DND-41 (cell line): ENCODE results near the gene ZSWIM5.

Experiments
- ATAC-seq: fragments of 200-7000 bp; cut with Tn5 transposase; 3 replicates; pipeline ENCODE4 v1.9.1; 2021; ENCODE audit warnings: low read depth; ENCODE audit not compliant: insufficient read depth
- DNase-seq: peaks from one replicate; pipeline ENCODE4 v3.0.0-alpha.2; 2020
- H2AFZ ChIP-seq: 2 replicates; pipeline ENCODE4 v1.6.0; 2012; ENCODE audit warnings: low read depth, low read length
- H3K27ac ChIP-seq: 2 replicates; pipeline ENCODE4 v1.5.1; 2012; ENCODE audit warnings: low read length, inconsistent platforms
- H3K27me3 ChIP-seq: fragments of 200-600 bp; sonication (generic); 2 replicates; pipeline ENCODE4 v1.6.0; 2012; ENCODE audit warnings: low read length, mild to moderate bottlenecking, inconsistent platforms; ENCODE audit not compliant: insufficient read depth, poor library complexity
- H3K36me3 ChIP-seq: 2 replicates; pipeline ENCODE4 v1.5.1; 2012; ENCODE audit warnings: low read length, inconsistent platforms; ENCODE audit not compliant: insufficient read depth
- H3K4me1 ChIP-seq: 2 replicates; pipeline ENCODE4 v1.5.1; 2012; ENCODE audit warnings: mild to moderate bottlenecking, low read length; ENCODE audit not compliant: insufficient read depth
- H3K4me2 ChIP-seq: 2 replicates; pipeline ENCODE4 v1.6.0; 2012; ENCODE audit warnings: mild to moderate bottlenecking, moderate library complexity, low read length, inconsistent platforms; ENCODE audit not compliant: insufficient read depth
- H3K4me3 ChIP-seq, 2 experiments: fragments of 200-600 bp in 1 of 2; shearing (Covaris generic) in 1 of 2; 2 replicates each; pipeline ENCODE4 v1.5.1; 2012 to 2016; ENCODE audit warnings: inconsistent platforms in 2 of 2, low read length in 2 of 2, mild to moderate bottlenecking in 2 of 2, low read depth in 1 of 2, moderate library complexity in 1 of 2
- H3K79me2 ChIP-seq: 2 replicates; pipeline ENCODE4 v1.6.0; 2012; ENCODE audit warnings: low read length, inconsistent platforms; ENCODE audit not compliant: insufficient read depth
- H3K9ac ChIP-seq: 2 replicates; pipeline ENCODE4 v1.6.0; 2012; ENCODE audit warnings: low read depth, mild to moderate bottlenecking, inconsistent platforms, low read length, moderate library complexity
- H3K9me3 ChIP-seq: 2 replicates; pipeline ENCODE4 v1.5.1; 2012; ENCODE audit warnings: low read length, moderate library complexity, mild to moderate bottlenecking, inconsistent platforms; ENCODE audit not compliant: insufficient read depth, severe bottlenecking
- H4K20me1 ChIP-seq: 2 replicates; pipeline ENCODE4 v1.6.0; 2012; ENCODE audit warnings: low read length; ENCODE audit not compliant: insufficient read depth
- CTCF ChIP-seq: IDR thresholded peaks from 2 replicates; pipeline ENCODE4 v1.5.1; 2012; ENCODE audit warnings: borderline replicate concordance, low read length, moderate library complexity, mild to moderate bottlenecking; ENCODE audit not compliant: poor library complexity, severe bottlenecking; ENCODE audit errors: extremely low read depth
- EZH2 ChIP-seq: IDR thresholded peaks from 3 replicates; pipeline ENCODE4 v1.6.1; 2012; ENCODE audit warnings: borderline replicate concordance, low read depth, mild to moderate bottlenecking, moderate library complexity, low read length, inconsistent platforms; ENCODE audit not compliant: severe bottlenecking

Gene ZSWIM5

GRCh38 chr1:45155957-45156356, 50.4 kb downstream of the ZSWIM5 start:
- DNase-seq (no peak), ATAC-seq (no peak)

DNA sequence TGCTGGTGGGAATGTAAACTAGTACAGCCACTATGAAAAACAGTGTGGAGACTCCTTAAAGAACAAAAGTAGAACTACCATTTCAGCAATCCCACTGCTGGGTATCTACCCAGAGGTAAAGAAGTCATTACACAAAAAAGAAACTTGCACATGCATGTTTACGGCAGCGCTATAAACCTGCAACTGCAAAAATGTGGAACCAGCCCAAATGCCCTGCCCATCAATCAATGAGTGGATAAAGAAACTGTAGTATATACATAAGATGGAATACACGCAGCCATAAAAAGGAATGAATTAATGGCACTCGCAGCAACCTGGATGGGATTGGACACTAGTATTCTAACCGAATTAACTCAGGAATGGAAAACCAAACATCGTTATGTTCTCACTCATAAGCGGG, 51.0 kb downstream of the ZSWIM5 start:
- Histone ChIP-seq H3K9ac (no peak overlapping the region), H3K27me3 (peaks cover 2% of the 10 kb centered on the region), H3K4me2 (no peak overlapping the region), H2AFZ (no peak overlapping the region), H4K20me1 (no peaks in the 10 kb centered on the region), H3K9me3 (no peaks in the 10 kb centered on the region), H3K27ac (no peak overlapping the region), H3K36me3 (no peaks in the 10 kb centered on the region), H3K79me2 (no peaks in the 10 kb centered on the region), H3K4me1 (no peaks in the 10 kb centered on the region), H3K4me3 (no peak overlapping the region)
- DNase-seq (no peak), ATAC-seq (no peak)
- no peak for TF ChIP-seq EZH2
- no peak for TF ChIP-seq CTCF

More at GRCh38 chr1:45155957-45156356, 50.4 kb downstream of the ZSWIM5 start:
- Histone ChIP-seq H3K27me3 (peaks cover 2% of the 10 kb centered on the region), H3K79me2 (no peaks in the 10 kb centered on the region), H3K4me1 (no peaks in the 10 kb centered on the region), H3K27ac (no peak overlapping the region), H3K4me3 (no peak overlapping the region), H4K20me1 (no peaks in the 10 kb centered on the region), H3K36me3 (no peaks in the 10 kb centered on the region), H2AFZ (no peak overlapping the region), H3K9me3 (no peaks in the 10 kb centered on the region), H3K4me2 (no peak overlapping the region), H3K9ac (no peak overlapping the region)
- TF ChIP-seq CTCF: no peak
- no peak for TF ChIP-seq EZH2

GRCh38 chr1:45152126-45152525, 54.3 kb downstream of the ZSWIM5 start:
- Histone ChIP-seq H3K27me3 (peaks cover 2% of the 10 kb centered on the region), H3K36me3 (no peaks in the 10 kb centered on the region), H3K9ac (no peak overlapping the region), H3K79me2 (no peaks in the 10 kb centered on the region), H3K9me3 (no peaks in the 10 kb centered on the region), H4K20me1 (no peaks in the 10 kb centered on the region), H3K4me2 (no peak overlapping the region), H3K4me3 (no peak overlapping the region), H2AFZ (no peak overlapping the region), H3K27ac (no peak overlapping the region), H3K4me1 (no peaks in the 10 kb centered on the region)
- ATAC-seq: no peak
- DNase-seq: no peak
- TF ChIP-seq EZH2 (no peak), CTCF (no peak)
